Kidney glomerular epithelial cell (primary cell): ENCODE measurements around the gene TAF5L.
A peak's percentile ranks its signal among the peaks of the same experiment; 100 is the strongest.
"Not testable (repeated sequence)": the region's sequence is repeated elsewhere in the genome, so short reads cannot be mapped to it uniquely, and the experiment has no call there.

Experiments used
- DNase-seq: peaks from one replicate; lab custom pipeline; 2025; lab: John Stamatoyannopoulos, UW

The TAF5L gene

DNA sequence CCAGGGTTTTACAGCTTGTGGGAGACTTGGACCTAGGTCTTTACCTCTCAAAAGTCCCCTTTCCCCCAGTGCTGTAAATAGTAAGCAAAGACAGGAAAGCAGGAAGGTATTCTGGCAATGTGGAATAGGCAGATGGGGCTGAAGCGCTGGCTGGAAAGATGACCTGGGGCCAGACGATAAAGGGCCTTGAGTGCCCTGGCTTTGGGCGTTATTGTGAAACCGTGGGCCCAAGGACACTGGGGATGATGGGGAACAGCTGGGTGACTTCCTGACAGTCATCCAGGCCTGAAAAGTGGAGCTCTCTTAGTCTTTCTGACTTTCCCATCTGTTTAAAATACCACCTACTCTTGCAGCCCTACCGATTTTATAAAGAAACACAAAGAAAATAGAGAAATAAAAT, 16.5 kb upstream of the TAF5L start:
- no peak for DNase-seq

DNA sequence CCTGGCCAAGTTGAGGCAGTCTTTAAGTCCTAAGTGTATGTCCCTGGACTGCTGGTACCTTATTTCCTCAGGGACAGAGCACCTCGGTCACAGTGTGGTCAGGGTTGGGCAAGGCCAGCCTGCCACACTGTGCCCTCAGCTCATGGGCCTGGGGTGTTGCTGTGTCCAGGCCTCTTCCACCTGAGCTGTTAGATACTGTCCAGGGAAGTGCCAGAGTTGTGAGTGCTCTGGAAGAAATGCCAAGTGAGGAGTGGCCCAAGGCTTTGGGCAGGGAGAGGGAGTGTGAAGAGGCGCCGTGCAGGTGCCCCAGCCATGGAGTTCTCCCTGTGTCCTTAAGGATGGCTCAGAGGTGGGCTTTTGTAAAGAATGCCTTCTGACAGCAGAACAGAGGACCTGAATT, 15.4 kb upstream of the TAF5L start:
- no peak for DNase-seq

DNA sequence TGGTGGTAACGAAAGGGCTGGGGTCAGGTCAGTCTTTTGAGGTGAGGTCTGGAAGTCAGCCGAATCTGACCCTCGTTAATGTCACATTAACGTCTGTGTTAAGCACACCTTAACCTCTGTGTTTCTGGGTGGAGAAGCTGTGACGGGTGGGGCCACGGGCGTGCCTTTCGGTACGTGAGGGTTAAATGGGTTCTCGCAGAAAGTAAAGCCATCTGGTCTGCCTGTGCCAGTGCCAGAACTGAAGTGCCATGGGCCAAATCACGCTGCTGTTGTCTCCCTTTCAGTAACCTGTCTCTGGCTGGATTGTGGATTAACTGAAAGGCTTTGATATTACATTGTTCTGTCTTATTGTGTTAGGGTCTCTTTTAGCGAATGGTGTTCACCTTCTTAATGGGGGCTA, 14.5 kb upstream of the TAF5L start:
- DNase-seq: no peak

DNA sequence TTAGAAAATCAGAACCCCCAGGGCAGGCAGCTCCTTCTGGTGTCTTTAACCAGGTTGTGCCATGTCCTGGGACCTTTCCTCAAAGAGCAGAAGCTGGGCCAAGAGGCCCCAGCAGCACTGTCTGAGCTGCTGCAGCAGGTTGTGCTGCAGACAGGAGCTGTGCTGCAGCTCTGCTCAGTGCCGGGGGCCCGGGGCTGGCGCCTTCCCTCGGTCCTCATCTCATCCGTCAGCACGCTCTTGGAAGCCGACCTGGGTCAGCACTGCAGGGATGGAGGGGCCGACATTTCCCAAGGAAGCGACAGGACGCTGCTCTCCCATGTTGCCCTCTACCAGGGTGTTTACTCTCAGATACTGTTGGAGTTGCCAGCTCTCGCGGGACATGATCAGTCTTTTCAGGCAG, 11.8 kb upstream of the TAF5L start:
- no peak for DNase-seq

DNA sequence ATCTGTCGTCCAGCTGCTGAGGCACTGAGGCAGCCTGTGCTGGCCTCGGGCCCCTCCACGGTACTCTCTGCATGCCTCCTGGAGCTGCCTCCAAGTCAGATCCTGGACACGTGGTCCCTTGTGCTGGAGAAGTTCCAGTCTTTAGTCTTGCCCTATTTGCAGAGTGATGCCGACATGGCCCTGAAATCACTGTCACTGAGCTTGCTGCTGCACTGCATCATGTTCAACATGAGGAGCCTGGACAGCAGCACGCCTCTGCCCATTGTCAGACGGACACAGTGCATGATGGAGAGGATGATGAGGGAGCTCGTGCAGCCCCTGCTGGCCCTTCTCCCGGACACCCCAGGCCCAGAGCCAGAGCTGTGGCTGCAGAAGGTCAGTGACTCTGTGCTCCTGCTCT, 10.1 kb upstream of the TAF5L start:
- no peak for DNase-seq

DNA sequence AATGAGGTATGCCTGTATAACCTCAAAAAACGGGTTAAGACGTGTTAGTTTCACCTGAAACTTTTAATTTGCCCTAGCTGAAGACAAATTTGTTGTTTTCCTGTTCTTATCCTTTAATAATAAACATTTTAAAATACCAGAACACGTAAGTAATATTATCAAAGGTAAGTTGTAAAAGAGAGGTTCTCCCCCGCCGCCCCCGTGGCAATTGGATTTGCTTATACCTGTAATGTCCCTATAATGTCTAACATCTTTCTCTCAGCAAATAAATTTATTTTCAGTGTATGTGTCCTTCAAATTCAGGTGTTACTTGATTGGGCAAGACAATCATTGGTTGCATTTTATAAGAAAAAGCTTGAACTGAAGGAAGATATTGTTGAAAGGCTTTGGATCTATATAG, 6.0 kb upstream of the TAF5L start:
- no peak for DNase-seq

DNA sequence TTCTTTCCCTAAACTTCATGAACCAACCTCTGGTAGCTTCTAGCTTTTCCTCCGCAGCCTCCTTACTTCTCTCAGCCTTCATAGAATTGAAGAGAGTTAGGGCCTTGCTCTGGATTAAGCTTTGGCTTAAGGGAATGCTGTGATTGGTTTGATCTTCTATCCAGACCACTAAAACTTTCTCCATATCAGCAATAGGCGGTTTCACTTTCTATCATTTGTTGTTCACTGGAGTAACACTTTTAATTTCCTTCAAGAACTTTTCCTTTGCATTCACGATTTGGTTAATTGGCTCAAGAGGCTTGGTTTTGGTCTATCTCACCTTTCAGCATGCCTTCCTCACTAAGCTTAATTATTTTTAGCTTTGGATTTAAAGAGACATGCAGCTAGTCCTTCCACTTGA, 5.2 kb upstream of the TAF5L start:
- DNase-seq: no peak

DNA sequence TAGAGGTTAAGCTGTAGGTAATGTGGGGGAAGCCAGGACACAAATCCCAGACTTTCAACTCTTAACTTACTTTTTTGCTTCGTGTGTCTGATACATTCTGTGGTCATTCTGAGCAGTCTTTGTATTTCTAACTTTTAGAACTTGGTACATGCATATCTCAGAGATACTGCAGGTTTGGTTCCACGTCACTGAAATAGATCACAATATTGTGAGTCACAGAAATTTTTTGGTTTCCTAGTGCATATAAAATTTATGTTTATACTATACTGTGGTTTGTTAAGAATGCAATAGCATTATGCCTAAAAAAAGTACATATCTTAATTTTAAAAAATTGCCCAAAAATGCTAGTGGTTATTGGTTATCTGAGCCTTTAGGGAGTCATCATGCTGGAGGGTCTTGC, 3.3 kb upstream of the TAF5L start:
- DNase-seq: no peak

DNA sequence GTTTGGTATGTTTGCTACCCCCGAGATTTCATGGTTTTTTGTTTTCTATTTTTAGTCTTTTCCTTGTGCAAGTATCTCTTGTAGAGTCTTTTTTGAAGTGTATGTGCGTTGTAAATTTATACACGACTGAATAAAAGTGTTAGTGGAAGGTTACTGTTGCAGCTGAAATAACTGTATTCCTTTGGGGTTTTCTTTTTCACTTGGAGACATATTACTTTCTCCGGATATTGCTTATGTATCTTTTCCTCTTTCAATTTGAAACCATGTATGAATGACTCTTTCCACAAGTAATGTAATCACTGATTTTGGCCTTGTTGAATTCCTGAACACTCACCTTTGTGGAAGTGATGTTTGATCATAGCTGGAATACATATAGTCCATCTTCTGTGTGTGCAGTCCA, 1.1 kb upstream of the TAF5L start:
- no peak for DNase-seq

DNA sequence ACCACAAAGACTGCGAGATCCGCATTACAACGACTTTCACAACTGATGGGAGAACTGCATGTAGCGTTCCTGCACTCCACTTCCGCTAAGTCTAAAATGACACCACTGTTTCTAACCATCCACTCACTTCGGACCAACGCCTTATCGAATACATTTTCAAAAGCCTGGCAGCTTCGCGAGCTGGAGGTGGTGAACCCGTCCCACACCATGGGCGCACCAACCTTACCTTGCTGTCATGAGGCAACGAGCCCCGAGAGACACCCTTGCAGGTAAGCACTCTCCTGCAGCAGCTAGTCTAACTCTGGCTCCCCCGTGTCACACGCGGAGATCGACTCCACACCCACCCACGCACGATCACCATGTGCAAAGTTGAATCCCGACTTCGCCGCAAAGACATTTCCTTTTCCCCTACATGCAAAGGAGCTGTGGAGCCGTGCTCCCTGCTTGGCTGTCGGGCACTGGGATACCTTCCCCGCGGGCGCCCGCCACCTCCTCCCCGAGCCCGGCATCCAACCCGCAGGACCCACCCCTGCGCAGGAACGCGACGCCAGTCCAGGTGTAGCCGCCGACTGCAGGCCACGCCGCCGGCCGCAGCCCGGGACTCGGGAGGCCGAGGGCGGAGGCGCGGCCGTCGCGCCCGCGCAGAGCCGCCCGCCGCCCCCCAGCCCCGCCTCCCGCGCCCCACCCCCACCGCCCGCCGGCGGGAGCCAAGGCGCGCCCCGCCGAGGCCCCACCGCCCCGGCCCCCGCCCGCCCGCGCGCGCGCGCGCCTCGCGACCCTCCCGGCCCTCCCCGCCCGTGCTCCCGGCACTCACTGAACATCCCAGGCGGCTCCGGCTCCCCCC, 629 bp downstream of the TAF5L start:
- DNase-seq: peak; percentile 38

DNA sequence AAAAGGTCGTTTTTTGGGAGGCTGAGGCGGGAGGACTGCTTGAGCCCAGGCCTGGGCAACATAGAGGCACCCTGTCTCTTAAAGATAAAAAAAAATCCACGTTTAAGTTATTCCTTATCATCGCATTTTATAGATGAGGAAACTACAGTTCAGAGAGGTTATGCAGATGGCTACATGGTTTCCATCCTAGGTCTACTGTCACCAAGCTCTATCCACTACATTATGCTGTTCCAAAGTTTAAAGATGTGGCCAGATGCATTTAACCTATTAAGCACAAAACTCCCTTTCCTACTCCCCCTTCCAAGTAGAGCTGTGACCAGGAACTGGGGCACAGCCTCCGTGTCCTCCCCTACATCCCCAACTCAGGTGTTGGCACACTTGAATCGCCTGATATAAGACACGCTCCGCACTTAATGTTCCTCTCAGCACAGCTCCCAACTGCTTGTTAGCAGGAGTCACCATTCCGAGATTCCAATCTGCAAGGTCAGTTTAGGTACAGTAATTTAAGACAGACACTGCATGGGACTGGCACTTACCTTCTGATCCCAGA, 1.3 kb downstream of the TAF5L start:
- DNase-seq: no peak

DNA sequence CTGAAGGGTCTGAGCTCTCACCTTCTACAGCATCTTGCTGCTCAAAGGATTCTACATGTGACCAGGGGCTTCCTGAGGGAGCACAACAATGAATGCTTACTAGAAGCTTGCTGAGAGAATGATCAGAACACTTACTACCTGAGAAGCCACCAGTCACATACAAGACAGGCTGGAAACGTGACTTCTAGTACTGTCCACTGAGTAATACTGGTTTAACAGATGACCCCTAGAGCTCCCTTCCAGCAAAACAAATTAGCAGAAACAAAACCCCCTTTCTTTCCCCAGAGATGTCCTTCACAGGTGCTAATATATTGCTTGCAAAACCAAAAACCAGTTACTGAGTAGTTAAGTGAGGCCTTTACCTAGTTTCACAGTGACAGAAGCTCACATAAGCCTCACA, 2.1 kb downstream of the TAF5L start:
- no peak for DNase-seq

DNA sequence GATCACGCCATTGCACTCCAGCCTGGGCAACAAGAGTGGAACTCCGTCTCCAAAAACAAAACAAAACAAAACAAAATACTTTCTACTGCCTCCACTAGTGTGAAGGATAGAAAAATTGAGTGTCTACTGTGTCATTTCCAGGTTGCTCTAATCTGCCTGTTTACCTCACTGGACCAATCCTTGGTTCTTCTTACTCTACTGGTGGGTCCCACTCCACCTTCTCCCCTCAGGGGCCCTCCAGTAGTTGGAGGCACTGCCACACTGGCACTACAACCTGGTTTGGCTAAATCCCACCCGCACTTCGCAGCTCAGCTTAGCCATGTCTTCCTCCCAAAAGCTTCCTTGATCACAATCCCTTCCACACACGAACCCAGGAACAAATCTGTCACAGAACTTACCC, 2.7 kb downstream of the TAF5L start:
- no peak for DNase-seq

DNA sequence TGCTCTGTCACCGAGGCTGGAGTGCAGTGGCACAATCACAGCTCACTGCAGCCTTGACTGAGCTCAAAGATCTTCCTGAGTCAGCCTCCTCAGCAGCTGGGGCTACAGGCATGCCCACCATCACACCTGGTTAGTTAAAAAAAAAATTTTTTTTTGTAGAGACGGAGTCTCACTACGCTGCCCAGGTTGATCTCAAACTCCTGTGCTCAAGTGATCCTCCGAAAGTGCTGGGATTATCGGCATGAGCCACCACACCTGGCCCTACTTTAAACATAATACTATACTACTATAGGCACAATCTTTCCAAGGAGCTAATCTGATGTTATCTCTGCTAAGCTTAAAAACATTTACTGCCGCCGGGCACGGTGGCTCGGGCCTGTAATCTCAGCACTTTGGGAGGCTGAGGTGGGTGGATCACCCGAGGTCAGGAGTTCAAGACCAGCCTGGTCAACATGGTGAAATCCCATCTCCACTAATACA, 3.2 kb downstream of the TAF5L start:
- not testable (repeated sequence) for DNase-seq

DNA sequence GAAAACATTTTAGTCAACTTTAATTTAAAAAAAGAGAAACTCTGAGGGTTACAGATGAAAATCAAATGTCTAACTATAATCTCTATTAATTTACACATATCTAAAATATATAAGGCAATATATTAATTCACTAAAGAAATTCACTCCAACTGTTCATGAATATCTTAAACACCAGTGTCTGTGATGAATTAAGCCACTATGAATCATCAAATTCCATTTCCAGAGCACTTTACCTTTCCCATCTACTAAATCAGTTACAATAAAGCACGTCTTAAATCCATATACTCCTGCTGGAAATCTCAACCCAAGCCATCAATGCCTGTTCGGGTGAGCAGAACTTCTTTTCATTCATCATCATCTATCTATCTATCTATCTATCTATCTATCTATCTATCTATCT, 4.3 kb downstream of the TAF5L start:
- no peak for DNase-seq

DNA sequence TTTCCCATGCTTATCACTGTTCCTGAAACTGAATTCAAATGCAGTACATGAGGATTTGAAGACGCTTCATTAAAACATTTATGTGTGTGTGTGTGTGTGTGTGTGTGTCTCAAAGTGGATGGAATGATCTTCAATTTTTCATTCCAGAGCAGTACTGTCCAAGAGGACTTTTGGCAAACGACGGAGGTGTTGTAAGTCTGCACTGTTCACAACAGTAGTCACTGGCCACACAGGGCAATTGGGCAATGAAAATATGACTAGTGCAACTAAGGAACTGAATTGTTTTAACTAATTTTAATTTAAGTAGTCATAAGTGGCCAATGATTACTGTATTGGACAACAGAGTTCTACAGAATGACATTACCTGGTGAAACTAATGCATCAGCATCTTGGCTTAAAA, 5.0 kb downstream of the TAF5L start:
- no peak for DNase-seq

DNA sequence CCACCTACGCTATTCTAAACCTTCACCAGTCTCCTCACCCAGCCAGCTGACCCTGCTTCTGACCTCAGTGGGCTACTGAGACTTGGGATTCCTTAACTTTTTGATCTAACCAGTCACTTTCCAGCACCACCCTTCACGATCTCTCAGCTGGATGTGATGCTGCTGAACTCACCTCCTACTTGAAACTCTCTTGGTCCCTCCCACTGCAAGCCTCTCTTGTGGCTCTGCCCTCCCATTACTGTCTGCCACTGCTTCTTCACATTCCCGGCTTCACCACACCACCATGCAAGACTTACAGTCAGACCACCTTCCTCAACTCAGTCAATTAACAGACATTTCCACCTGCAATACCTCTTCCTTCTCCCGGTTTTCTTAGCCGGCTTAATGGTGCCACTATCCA, 6.3 kb downstream of the TAF5L start:
- no peak for DNase-seq

DNA sequence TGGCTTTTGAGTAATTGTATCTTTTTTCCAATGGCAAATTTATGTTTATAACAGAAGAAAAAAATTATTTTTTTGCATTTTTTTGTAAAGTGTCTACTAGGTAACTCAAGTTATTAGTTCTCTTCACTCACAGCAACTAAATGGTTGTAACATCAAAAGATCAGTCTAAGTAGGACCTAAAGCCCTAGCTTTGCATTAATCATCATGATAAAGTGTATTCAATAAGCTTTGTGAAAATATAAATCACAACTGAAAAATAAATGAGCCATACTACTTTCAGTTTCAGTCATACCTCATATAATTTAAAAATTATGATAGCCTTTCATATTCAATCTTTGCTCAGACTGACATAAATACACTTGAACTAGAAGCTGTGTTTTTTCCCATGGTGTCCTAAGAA, 6.9 kb downstream of the TAF5L start:
- DNase-seq: no peak

DNA sequence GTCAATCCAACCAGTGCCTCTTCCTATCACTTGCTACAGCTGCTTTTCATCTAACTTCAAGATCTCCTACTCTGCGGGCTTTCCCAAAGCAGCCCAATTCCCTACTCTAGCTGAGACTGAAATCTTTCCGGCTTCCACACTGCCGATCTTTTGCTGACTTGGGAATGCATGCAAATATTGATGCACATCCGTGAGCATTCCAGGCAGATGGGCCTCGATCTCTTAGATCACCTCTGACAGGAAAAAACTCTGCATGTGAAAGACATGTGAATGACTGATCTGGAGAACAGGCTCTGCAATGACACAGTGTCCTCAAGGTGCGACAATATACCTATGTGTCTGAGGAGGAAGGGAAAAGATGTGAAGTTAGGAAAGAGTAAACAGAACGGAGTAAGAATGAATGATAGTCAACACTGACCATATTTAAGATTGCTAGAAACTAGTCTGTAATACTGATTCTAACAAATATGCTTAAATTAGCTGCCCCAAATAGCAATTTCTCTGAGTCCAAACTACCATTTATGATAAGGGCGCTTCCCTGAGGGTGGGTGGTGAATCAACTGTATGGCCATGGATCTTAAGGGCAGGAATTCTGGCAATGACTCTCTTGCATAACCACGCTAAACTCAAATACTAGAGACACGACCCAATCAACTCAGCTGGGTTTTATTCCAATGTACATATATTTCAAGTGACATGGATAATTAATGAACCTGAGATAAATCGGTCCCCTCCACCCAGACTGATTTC, 8.4 kb downstream of the TAF5L start:
- no peak for DNase-seq

DNA sequence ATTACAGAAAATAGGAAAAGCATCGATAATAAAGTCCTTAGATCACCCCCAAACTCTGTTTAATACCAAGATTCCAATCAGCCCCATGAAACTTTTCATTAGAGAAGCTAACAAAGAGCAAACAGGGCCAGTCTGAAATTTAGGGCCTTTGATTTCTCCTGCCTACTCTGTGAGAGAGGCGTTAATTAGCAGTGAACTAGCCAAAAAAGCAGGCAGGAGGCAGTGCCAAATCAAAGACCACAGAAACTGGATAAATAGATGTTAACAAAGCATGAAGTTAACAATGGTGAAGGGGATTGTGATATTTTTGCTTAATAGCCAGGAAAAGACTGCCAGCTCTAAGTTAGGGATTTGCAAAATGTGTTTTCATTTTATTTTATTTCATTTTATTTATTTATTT, 11.2 kb downstream of the TAF5L start:
- no peak for DNase-seq

DNA sequence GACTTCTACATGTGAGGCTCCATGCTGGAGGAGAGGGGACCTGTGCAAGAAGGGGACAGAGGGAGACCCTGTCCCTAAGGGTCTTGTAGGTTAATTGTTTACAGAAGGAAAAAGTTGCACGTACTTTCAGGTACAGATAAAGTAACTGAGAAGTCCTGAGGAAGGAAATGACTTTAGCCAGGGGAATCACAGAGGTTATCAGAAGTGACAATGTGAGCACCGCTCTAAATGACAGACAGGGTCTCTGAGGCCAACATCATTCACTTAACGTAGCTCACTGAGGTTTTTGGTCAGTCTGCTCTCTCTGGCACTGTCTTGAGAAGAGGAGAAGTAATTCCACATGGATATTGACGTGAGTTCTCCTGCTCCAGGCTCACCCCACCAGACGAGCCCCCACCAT, 12.0 kb downstream of the TAF5L start:
- no peak for DNase-seq

DNA sequence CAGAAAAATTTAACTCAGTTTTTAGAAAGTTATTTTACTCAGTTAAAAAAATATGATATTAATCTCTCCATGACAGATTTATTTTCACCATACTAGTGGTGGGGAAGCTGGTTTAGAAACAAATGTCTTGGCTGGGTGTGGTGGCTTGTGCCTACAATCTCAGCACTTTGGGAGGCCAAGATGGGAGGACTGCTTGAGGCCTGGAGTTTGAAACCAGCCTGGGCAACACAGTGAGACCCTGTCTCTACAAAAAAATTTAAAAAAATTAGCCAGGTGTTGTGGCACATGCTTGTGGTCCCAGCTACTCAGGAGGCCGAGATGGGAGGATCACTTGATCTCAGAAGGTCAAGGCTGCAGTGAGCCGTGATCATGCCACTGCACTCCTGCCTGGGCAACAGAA, 17.3 kb downstream of the TAF5L start:
- no peak for DNase-seq

DNA sequence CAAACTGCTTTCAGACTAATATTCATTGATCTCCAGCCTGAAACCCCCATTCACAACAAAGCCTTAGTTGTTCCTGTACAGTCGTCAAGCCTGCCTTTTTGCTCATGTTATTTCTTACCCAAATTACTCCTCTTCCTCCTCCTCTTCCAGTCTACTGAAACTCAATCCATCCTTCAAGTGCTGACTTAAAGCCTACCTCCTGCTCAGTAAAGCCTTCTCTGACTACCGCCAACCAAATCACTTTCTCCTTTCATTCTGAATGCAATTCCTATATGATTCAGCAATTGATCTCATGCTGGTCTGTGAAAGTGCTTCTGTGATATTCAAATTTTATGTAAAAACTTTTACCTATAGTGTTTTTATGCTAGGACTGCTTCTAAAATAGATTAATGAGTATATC, 18.6 kb downstream of the TAF5L start:
- no peak for DNase-seq
